C4-2B (cell line): ENCODE results near the gene SPATA25.
A peak's percentile ranks its signal among the peaks of the same experiment; 100 is the strongest.

Source experiments
- H3K27ac ChIP-seq: fragments of 450-650 bp; 2 replicates; pipeline ENCODE4 v1.5.1; 2017
- CTCF ChIP-seq: fragments of 450-650 bp; conservative IDR thresholded peaks from 2 replicates; pipeline ENCODE4 v1.5.1; 2017; ENCODE audit warnings: mild to moderate bottlenecking
- ZFX ChIP-seq: fragments of 450-650 bp; IDR thresholded peaks from 2 replicates; pipeline ENCODE4 v1.6.1; 2017

SPATA25 gene

GRCh38 chr20:45919542-45920399 lies 32.3 kb upstream of the SPATA25 start:
- no peak for TF ChIP-seq CTCF
- no peak for TF ChIP-seq ZFX
- 0 out of 2 replicates have a peak overlapping the region, but pooled peaks have one; percentile 2 for H3K27ac ChIP-seq

GRCh38 chr20:45918779-45919537 lies 31.5 kb upstream of the SPATA25 start:
- TF ChIP-seq CTCF, result no peak
- no peak for TF ChIP-seq ZFX
- H3K27ac ChIP-seq, result no peak overlapping the region

GRCh38 chr20:45918182-45918737 lies 30.8 kb upstream of the SPATA25 start:
- no peak for TF ChIP-seq CTCF
- TF ChIP-seq ZFX, result no peak
- H3K27ac ChIP-seq, result no peak overlapping the region

GRCh38 chr20:45917790-45918141 lies 30.3 kb upstream of the SPATA25 start:
- no peak for TF ChIP-seq ZFX
- TF ChIP-seq CTCF, result no peak
- no peak overlapping the region for H3K27ac ChIP-seq

GRCh38 chr20:45913116-45913515 lies 25.7 kb upstream of the SPATA25 start:
- TF ChIP-seq CTCF, result no peak
- TF ChIP-seq ZFX, result no peak
- H3K27ac ChIP-seq, result no peak overlapping the region

GRCh38 chr20:45912344-45912682 lies 24.9 kb upstream of the SPATA25 start:
- TF ChIP-seq CTCF (no peak), ZFX (no peak)
- H3K27ac ChIP-seq, result no peak overlapping the region
